Measurements from ENCODE around the gene ENOX1.
A peak's percentile ranks its signal among the peaks of the same experiment; 100 is the strongest.

ENOX1 gene

GRCh38 chr13:43510956-43511901, 275.5 kb downstream of the ENOX1 start:
- Histone ChIP-seq H3K79me1 (replicated peaks; ENCODE audit: low read length, poor library complexity, severe bottlenecking) (no peaks in the 10 kb centered on the region), H3K4me2 (ENCODE audit: low read length, poor library complexity, severe bottlenecking) (no peak overlapping the region), H3K14ac (ENCODE audit: low read length in 2 of 2) (no peak overlapping the region), H3K27ac (ENCODE audit: low read length, poor library complexity, severe bottlenecking) (no peak overlapping the region), H3K18ac (ENCODE audit: low read depth in 1 of 2, low read length in 2 of 2) (no peak overlapping the region), H2BK12ac (ENCODE audit: low read length in 2 of 2) (no peak overlapping the region), H2BK15ac (ENCODE audit: low read depth, poor library complexity, severe bottlenecking) (no peak overlapping the region), H3K4ac (ENCODE audit: low read depth in 1 of 2, low read length in 2 of 2) (no peak overlapping the region), H3K9ac (ENCODE audit: low read length) (peak overlapping the region; percentile 13), H3K23ac (ENCODE audit: low read length in 2 of 2) (no peak overlapping the region), H3K27me3 (ENCODE audit: control insufficient read depth in 1 of 2, insufficient read depth in 1 of 2, low read length in 2 of 2) (no peaks in the 10 kb centered on the region), H3K36me3 (ENCODE audit: control insufficient read depth in 1 of 2, insufficient read depth in 2 of 2, low read depth in 1 of 2, low read length in 2 of 2) (no peaks in the 10 kb centered on the region), H2AK5ac (ENCODE audit: low read length, severe bottlenecking) (no peak overlapping the region), H2AFZ (ENCODE audit: low read depth, low read length) (no peak overlapping the region), H4K91ac (ENCODE audit: low read length) (no peak overlapping the region), H3K4me3 (ENCODE audit: insufficient read depth in 1 of 2, low read depth in 1 of 2, low read length in 2 of 2) (no peak overlapping the region), H2BK5ac (ENCODE audit: low read depth, low read length, poor library complexity, severe bottlenecking) (no peak overlapping the region), H4K8ac (ENCODE audit: low read length) (no peak overlapping the region), H3K4me1 (ENCODE audit: control insufficient read depth, insufficient read depth, low read depth, low read length) (no peaks in the 10 kb centered on the region), H2BK120ac (ENCODE audit: low read depth, low read length) (no peak overlapping the region), H3K9me3 (ENCODE audit: control insufficient read depth, low read length) (no peaks in the 10 kb centered on the region)
- DNase-seq: no peak
- 97% methylated on average over 5 of the region's 6 CpGs for WGBS

DNA sequence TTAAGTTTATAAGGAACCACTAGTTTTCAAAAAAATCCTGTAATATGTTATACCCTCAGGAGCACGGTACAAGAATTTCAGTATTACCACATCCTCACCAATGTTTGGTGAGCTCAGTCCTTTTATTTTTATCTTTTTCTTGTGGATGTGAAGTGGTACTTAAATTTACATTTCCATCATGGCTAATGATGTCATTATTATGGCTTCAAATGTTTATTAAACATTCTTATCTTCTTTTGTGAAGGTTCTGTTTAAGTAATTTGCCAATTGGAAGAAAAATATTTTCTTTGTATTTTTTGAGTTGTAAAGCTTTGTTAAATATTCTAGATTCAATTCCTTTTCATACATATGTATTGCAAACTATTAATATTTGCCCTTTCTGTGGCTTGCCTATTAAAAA, 291.0 kb downstream of the ENOX1 start:
- H2BK5ac ChIP-seq (ENCODE audit: low read depth, low read length, poor library complexity, severe bottlenecking): no peak overlapping the region
- H2BK15ac ChIP-seq (ENCODE audit: low read depth, poor library complexity, severe bottlenecking): no peak overlapping the region
- H2AFZ ChIP-seq (ENCODE audit: low read depth, low read length): no peak overlapping the region
- no peak overlapping the region for H3K9ac ChIP-seq (ENCODE audit: low read length)
- no peak overlapping the region for H4K91ac ChIP-seq (ENCODE audit: low read length)
- H2AK5ac ChIP-seq (ENCODE audit: low read length, severe bottlenecking): no peak overlapping the region
- H2BK12ac ChIP-seq (ENCODE audit: low read length in 2 of 2): no peak overlapping the region
- H3K9me3 ChIP-seq (ENCODE audit: control insufficient read depth, low read length): peaks cover 4% of the 10 kb centered on the region
- no peak overlapping the region for H4K8ac ChIP-seq (ENCODE audit: low read length)
- H3K36me3 ChIP-seq (ENCODE audit: control insufficient read depth in 1 of 2, insufficient read depth in 2 of 2, low read depth in 1 of 2, low read length in 2 of 2): no peaks in the 10 kb centered on the region
- no peaks in the 10 kb centered on the region for H3K27me3 ChIP-seq (ENCODE audit: control insufficient read depth in 1 of 2, insufficient read depth in 1 of 2, low read length in 2 of 2)
- peak; percentile 20 for DNase-seq
- H3K27ac ChIP-seq (ENCODE audit: low read length, poor library complexity, severe bottlenecking): no peak overlapping the region
- WGBS: no CpG with 5 or more reads among the region's 1 CpG
- no peaks in the 10 kb centered on the region for H3K4me1 ChIP-seq (ENCODE audit: control insufficient read depth, insufficient read depth, low read depth, low read length)
- H3K79me1 ChIP-seq (replicated peaks; ENCODE audit: low read length, poor library complexity, severe bottlenecking): no peaks in the 10 kb centered on the region
- H3K18ac ChIP-seq (ENCODE audit: low read depth in 1 of 2, low read length in 2 of 2): no peak overlapping the region
- H3K4me2 ChIP-seq (ENCODE audit: low read length, poor library complexity, severe bottlenecking): no peak overlapping the region
- H3K4ac ChIP-seq (ENCODE audit: low read depth in 1 of 2, low read length in 2 of 2): no peak overlapping the region
- no peak overlapping the region for H3K23ac ChIP-seq (ENCODE audit: low read length in 2 of 2)
- no peak overlapping the region for H2BK120ac ChIP-seq (ENCODE audit: low read depth, low read length)
- no peak overlapping the region for H3K4me3 ChIP-seq (ENCODE audit: insufficient read depth in 1 of 2, low read depth in 1 of 2, low read length in 2 of 2)
- H3K14ac ChIP-seq (ENCODE audit: low read length in 2 of 2): no peak overlapping the region

DNA sequence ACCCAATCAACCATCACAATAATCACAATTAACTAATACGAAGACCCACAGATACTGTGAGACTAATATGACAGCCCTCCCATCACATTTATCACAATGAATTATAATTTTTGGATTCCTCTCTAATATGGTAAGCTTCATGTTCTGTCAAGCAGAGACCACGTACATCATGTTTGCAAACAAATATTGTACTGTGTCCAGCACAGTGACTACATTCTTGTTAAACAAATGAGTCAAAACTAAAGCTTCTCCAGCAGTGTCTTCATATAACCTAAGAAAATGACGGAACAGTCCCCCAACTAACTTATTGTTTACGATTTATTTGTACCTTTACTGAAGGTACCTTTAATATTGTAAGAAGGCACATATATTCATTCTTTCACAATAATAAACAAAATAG, 292.6 kb downstream of the ENOX1 start:
- H3K4me2 ChIP-seq (ENCODE audit: low read length, poor library complexity, severe bottlenecking): no peak overlapping the region
- no peak overlapping the region for H3K4me3 ChIP-seq (ENCODE audit: insufficient read depth in 1 of 2, low read depth in 1 of 2, low read length in 2 of 2)
- H2BK12ac ChIP-seq (ENCODE audit: low read length in 2 of 2): no peak overlapping the region
- H4K8ac ChIP-seq (ENCODE audit: low read length): no peak overlapping the region
- no peaks in the 10 kb centered on the region for H3K79me1 ChIP-seq (replicated peaks; ENCODE audit: low read length, poor library complexity, severe bottlenecking)
- H3K18ac ChIP-seq (ENCODE audit: low read depth in 1 of 2, low read length in 2 of 2): no peak overlapping the region
- no peak overlapping the region for H3K14ac ChIP-seq (ENCODE audit: low read length in 2 of 2)
- H3K9ac ChIP-seq (ENCODE audit: low read length): no peak overlapping the region
- no peak overlapping the region for H2BK5ac ChIP-seq (ENCODE audit: low read depth, low read length, poor library complexity, severe bottlenecking)
- H3K36me3 ChIP-seq (ENCODE audit: control insufficient read depth in 1 of 2, insufficient read depth in 2 of 2, low read depth in 1 of 2, low read length in 2 of 2): no peaks in the 10 kb centered on the region
- no peak overlapping the region for H3K27ac ChIP-seq (ENCODE audit: low read length, poor library complexity, severe bottlenecking)
- H2AFZ ChIP-seq (ENCODE audit: low read depth, low read length): no peak overlapping the region
- no peak overlapping the region for H2AK5ac ChIP-seq (ENCODE audit: low read length, severe bottlenecking)
- H3K27me3 ChIP-seq (ENCODE audit: control insufficient read depth in 1 of 2, insufficient read depth in 1 of 2, low read length in 2 of 2): no peaks in the 10 kb centered on the region
- 96% methylated on average over 2 of the region's 4 CpGs for WGBS
- H3K9me3 ChIP-seq (ENCODE audit: control insufficient read depth, low read length): no peaks in the 10 kb centered on the region
- no peak overlapping the region for H2BK15ac ChIP-seq (ENCODE audit: low read depth, poor library complexity, severe bottlenecking)
- H3K4ac ChIP-seq (ENCODE audit: low read depth in 1 of 2, low read length in 2 of 2): no peak overlapping the region
- H3K4me1 ChIP-seq (ENCODE audit: control insufficient read depth, insufficient read depth, low read depth, low read length): no peaks in the 10 kb centered on the region
- H4K91ac ChIP-seq (ENCODE audit: low read length): no peak overlapping the region
- DNase-seq: no peak
- H3K23ac ChIP-seq (ENCODE audit: low read length in 2 of 2): no peak overlapping the region
- no peak overlapping the region for H2BK120ac ChIP-seq (ENCODE audit: low read depth, low read length)

DNA sequence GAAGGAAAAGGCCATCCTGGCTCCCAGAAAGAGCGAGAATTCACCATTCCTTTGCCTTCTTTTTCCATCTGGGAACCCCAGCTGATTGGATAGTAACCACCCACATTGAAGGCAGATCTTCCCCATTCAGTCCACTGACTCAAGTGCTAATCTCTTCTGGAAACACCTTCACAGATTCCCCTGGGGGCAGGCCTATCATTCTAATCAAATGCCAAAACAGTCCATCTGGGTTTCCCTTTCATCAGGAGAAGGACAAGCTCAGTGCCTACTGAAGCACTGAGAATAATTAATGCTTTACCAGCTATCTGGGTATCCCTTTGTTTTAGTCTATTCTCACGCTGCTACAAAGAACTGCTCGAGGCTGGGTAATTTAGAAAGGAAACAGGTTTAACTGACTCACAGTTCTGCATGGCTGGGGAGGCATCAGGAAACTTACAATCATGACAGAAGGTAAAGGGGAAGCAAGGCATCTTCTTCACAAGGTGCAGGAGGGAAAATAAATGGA, 293.2 kb downstream of the ENOX1 start:
- H3K36me3 ChIP-seq (ENCODE audit: control insufficient read depth in 1 of 2, insufficient read depth in 2 of 2, low read depth in 1 of 2, low read length in 2 of 2): no peaks in the 10 kb centered on the region
- no peak overlapping the region for H2AFZ ChIP-seq (ENCODE audit: low read depth, low read length)
- no peak overlapping the region for H3K14ac ChIP-seq (ENCODE audit: low read length in 2 of 2)
- H3K4me3 ChIP-seq (ENCODE audit: insufficient read depth in 1 of 2, low read depth in 1 of 2, low read length in 2 of 2): no peak overlapping the region
- H2BK12ac ChIP-seq (ENCODE audit: low read length in 2 of 2): no peak overlapping the region
- H3K27ac ChIP-seq (ENCODE audit: low read length, poor library complexity, severe bottlenecking): no peak overlapping the region
- no peak overlapping the region for H3K4ac ChIP-seq (ENCODE audit: low read depth in 1 of 2, low read length in 2 of 2)
- H3K79me1 ChIP-seq (replicated peaks; ENCODE audit: low read length, poor library complexity, severe bottlenecking): no peaks in the 10 kb centered on the region
- 96% methylated on average over 3 of the region's 3 CpGs for WGBS
- DNase-seq: no peak
- H4K8ac ChIP-seq (ENCODE audit: low read length): no peak overlapping the region
- H3K9me3 ChIP-seq (ENCODE audit: control insufficient read depth, low read length): no peaks in the 10 kb centered on the region
- no peak overlapping the region for H3K9ac ChIP-seq (ENCODE audit: low read length)
- H2BK5ac ChIP-seq (ENCODE audit: low read depth, low read length, poor library complexity, severe bottlenecking): no peak overlapping the region
- no peaks in the 10 kb centered on the region for H3K4me1 ChIP-seq (ENCODE audit: control insufficient read depth, insufficient read depth, low read depth, low read length)
- H2BK120ac ChIP-seq (ENCODE audit: low read depth, low read length): no peak overlapping the region
- H3K23ac ChIP-seq (ENCODE audit: low read length in 2 of 2): no peak overlapping the region
- no peak overlapping the region for H4K91ac ChIP-seq (ENCODE audit: low read length)
- H3K18ac ChIP-seq (ENCODE audit: low read depth in 1 of 2, low read length in 2 of 2): no peak overlapping the region
- H2AK5ac ChIP-seq (ENCODE audit: low read length, severe bottlenecking): no peak overlapping the region
- no peak overlapping the region for H3K4me2 ChIP-seq (ENCODE audit: low read length, poor library complexity, severe bottlenecking)
- H3K27me3 ChIP-seq (ENCODE audit: control insufficient read depth in 1 of 2, insufficient read depth in 1 of 2, low read length in 2 of 2): no peaks in the 10 kb centered on the region
- H2BK15ac ChIP-seq (ENCODE audit: low read depth, poor library complexity, severe bottlenecking): no peak overlapping the region

All from mesenchymal stem cell (in vitro differentiated cells and primary cell).